ENCODE results near the gene MARVELD3. TPM values are rescaled to one million over a fixed set of nuclear protein-coding genes. Genes with fewer than 3 reads are reported as not detected.
A peak's percentile ranks its signal among the peaks of the same experiment; 100 is the strongest.
"Not testable (repeated sequence)": the region's sequence is repeated elsewhere in the genome, so short reads cannot be mapped to it uniquely, and the experiment has no call there.

The MARVELD3 gene
- polyA plus RNA-seq (2013, experiment 1 of 2; ENCODE audit: insufficient read length), result 0.33 TPM
- polyA plus RNA-seq (2013, experiment 2 of 2; ENCODE audit: insufficient read length), result 1.00 TPM

- DNase-seq, result no peak
These were observed at the start of gene MARVELD3 for GRCh38 chr16:71626018-71626857. TSS of gene MARVELD3 (plus strand) at chr16:71626184. CDS start at chr16:71626230, 46 bp downstream.

- no peak for DNase-seq
These were observed 49.0 kb upstream of the MARVELD3 start, which contains the start of gene TAT for GRCh38 chr16:71576971-71577370. TSS of gene TAT (minus strand) at chr16:71577092. CDS start at chr16:71576415, 677 bp downstream.

- not testable (repeated sequence) for DNase-seq
These were observed 43.5 kb upstream of the MARVELD3 start for GRCh38 chr16:71582553-71582848.

GRCh38 chr16:71584543-71585317 is 41.3 kb upstream of the MARVELD3 start:
- DNase-seq, result no peak

DNA sequence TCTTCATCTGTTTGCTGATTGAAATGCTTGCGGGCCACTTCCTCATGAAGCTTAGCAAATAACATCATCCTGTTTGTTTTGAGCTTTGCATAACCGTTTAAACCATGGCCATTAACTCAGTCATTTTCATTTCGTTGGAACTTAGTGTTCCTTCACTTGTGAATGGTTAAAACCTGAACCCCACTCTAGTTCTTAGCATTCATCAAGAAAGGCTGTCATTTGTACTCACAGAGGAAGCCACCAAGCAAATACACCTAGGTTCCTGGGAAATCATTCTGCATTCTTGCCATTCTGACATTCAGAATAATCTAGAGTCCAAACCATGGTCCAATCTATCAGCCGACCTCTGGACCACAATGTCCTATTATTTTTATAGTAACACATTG is 40.7 kb upstream of the MARVELD3 start:
- no peak for DNase-seq

DNA sequence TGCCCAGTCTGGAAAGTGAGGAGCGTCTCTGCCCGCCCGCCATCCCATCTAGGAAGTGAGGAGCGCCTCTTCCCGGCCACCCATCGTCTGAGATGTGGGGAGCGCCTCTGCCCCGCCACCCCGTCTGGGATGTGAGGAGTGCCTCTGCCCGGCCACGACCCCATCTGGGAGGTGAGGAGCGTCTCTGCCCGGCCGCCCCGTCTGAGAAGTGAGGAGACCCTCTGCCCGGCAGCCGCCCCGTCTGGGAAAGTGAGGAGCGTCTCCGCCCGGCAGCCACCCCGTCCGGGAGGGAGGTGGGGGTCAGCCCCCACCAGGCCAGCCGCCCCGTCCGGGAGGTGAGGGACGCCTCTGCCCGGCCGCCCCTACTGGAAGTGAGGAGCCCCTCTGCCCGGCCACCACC is 36.6 kb upstream of the MARVELD3 start:
- DNase-seq, result not testable (repeated sequence)

DNA sequence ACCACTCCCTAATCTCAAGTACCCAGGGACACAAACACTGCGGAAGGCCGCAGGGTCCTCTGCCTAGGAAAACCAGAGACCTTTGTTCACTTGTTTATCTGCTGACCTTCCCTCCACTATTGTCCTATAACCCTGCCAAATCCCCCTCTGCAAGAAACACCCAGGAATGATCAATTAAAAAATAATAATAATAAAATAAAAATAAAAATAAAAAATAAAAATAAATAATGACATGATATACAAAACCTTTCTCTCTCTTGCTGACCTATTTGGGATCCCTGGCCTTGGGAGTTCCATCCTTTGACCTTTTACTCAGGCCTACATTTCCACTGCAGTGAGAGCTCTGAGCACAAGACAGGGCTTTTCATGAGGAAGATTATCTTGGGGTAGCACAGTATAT is 35.9 kb upstream of the MARVELD3 start:
- not testable (repeated sequence) for DNase-seq

GRCh38 chr16:71590584-71590983 is 35.4 kb upstream of the MARVELD3 start:
- no peak for DNase-seq

DNA sequence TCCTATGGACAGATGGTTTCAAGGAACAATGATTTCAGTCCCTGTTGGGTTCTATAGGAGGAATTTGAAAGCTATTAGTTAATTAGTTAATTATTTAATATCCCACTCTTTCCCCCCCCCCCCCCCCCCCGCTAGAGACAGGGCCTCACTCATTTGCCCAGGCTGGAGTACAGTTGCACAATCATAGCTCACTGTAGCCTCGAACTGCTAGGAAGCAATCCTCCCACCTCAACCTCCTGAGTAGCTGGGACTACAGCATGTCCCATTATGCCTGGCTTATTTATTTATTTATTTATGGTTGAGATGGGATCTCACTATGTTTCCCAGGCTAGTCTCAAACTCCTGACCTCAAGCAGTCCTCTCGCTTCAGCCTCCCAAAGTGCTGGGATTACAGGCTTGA is 34.1 kb upstream of the MARVELD3 start:
- no peak for DNase-seq

- no peak for DNase-seq
These were observed 32.7 kb upstream of the MARVELD3 start for GRCh38 chr16:71593048-71593999.

DNA sequence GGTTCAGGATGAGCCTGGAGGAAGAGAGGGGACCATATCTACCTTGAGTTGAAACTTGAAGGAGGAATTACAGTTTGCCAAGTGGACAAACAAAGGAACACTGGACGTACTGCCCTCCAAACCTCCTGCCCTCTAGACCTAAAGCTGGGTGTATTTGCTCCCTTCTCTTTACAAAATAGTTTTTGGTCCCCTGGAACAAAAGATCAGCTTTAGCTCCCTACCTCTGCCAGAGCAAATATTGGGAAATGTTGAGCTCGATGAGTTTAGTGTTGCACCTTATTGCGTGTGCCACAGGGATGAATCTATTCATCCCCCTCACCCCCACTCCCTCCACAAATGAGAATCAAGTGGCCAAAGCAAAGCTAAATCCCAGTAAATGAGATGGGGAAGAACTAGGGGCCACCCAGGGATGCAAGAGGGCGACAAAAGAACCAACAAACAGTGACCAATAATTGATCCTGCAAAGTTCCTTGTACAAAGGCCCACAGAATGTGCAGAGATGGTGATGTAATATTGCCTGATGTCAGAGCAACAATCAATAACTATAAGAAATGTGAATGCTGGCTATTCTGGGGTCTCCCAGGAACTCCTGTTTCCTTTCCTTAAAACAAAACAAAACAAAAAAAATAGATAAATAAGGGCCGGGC is 31.9 kb upstream of the MARVELD3 start:
- no peak for DNase-seq

DNA sequence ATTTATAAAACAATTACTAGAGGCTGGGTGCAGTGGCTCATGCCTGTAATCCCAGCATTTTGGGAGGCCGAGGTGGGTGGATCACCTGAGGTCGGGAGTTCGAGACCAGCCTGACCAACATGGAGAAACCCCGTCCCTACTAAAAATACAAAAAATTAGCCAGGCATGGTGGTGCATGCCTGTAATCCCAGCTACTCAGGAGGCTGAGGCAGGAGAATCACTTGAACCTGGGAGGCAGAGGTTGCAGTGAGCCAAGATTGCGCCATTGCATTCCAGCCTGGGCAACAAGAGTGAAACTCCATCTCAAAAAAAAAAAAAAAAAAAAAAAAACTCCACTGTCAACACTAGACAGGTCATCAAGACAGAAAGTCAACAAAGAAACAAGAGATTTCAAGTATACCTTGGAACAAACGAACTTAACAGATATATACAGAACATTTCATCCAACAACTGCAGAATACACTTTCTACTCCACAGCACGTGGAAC is 30.6 kb upstream of the MARVELD3 start:
- DNase-seq, result not testable (repeated sequence)

GRCh38 chr16:71598426-71598825 is 27.6 kb upstream of the MARVELD3 start:
- DNase-seq, result not testable (repeated sequence)

GRCh38 chr16:71600822-71601221 is 25.2 kb upstream of the MARVELD3 start:
- no peak for DNase-seq

DNA sequence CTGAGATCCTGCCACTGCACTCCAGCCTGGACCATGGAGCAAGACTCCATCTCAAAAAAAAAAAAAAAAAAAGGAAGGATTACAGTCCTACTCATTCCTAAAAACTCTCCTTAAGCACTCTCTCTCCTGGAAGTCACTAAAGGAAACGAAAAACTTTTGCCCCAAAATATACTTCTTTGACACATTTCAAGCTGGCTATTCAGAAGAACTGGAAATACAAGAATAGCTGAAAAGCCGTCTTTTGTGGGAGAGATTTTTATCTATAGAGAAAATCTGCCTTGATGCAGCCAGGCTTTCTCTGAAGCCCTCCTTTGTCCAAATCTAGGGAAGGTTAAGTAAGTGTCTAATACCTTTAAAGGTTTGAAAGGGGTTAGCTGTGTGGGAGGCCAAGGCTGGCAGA is 16.9 kb upstream of the MARVELD3 start:
- DNase-seq, result no peak

DNA sequence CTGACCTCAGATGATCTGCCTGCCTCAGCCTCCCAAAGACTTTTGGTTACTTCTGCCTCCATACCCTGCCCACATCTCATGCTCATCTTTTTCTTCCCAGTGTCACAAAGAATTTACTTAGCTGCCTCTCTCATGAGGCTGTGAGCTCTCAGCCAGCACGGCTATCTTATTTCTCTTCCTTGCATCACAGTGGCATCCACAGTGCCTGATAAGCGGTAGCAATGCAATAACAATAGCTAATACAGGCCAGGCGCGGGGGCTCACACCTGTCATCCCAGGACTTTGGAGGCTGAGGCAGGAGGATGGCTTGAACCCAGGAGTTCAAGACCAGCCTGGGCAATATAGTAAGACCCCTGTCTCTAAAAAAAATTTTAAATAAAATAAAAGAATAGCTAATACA is 15.5 kb upstream of the MARVELD3 start:
- DNase-seq, result no peak

DNA sequence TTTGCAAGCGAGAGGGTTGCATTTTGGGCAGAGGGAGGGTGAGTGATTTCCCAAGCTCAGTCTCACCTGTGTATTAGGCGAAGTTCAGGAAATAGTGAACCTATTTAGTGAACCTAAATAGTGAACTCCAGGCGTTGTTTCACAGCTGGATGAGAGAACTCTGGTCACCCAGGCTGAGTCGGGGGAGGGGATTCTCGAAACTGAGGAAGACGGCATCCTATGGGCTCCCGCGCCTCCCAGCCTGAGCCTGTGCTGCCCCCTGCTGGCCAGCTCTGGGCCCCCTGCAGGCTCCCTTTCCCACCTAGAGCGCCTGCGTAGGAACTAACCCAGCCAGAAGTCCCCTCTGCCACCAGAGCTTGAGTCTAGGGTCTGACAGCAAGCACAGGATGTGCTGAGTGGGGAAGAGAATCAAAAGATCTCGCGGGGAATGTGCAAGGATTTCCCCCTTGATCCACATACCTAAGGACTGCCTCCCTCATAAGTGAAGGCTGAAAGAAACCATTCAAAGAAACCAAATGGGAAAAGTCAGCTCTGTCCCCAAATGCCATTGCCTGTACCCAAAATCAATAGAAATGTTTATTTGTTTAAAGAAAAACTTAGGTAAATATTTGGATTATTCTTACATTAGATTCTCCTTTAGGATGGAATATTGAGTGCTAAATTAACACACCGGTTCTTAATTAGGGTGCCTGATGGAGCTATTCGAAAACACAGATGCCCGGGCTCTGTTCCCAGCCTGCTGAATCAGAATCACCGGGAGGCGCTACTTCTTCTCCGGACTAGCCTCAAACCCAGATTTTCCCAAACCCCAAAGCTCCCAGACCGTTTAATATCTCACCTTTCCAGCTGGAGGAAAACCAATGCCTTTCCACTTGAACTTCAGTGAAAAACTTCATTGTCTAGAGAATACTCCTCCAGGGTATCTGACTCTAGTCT is 14.8 kb upstream of the MARVELD3 start:
- peak; percentile 53 for DNase-seq

DNA sequence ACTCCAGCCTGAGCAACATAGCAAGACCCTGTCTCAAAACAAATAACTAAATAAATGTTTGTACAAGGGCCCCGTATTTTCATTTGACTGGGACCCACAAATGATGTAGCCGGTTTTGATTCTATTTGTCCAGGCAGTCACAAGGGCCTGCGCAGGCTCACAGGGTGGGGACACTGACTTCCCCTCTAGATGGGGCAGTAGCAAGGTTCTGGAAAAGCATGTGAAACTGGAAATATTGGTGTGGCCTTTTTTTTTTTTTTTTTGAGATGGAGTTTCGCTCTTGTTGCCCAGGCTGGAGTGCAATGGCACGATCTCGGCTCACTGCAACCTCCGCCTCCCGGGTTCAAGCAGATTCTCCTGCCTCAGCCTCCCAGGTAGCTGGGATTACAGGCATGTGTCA is 11.0 kb upstream of the MARVELD3 start:
- not testable (repeated sequence) for DNase-seq

GRCh38 chr16:71618429-71618828 is 7.6 kb upstream of the MARVELD3 start:
- no peak for DNase-seq

DNA sequence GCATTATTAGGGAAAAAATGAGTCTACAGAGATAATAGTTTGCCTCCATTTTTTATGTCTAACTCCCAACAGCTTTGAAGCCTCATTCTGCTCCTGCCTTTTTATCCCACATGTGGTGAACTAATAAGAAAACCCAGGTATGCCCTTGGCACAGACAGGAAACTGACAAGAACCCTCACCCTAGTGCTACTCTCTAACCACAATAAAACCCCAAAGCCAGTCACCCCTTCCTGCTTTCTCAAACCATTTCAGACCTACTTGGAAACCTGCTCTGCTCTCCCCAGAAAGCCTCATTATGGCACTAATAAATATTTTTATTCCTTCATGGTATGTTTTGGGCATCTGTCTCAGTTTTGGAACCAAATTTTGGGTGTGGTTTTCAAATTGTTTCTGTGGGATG is 3.9 kb upstream of the MARVELD3 start:
- no peak for DNase-seq

- no peak for DNase-seq
These were observed 2.4 kb upstream of the MARVELD3 start for GRCh38 chr16:71623597-71623996.
